ENCODE data around the gene APBB2.

DNA sequence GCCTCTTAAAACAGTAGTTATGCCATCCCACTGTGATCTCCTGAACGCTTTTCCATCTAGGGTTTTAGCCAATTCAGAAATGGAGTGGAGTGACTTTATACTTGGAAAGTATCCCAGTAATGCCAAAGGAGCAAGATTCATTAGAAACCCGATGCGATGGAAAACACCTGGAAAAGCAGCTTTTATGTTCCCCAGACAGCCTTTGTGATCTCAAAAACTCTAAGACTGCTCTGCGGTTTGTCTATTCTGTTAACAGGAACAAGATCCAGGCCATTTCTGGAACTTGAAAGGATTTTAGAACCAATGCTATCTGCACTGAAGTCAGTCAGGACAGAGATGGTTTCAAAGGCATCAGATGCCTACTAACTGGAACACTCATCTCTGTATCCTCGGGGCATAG, 145.1 kb downstream of the APBB2 start:
- TF ChIP-seq OSR1 (CRISPR knock-in tag; IDR thresholded peaks at IDR 0.05) (no peak), ZC3H10 (CRISPR knock-in tag; IDR thresholded peaks at IDR 0.05) (no peak), TCF4 (CRISPR knock-in tag; IDR thresholded peaks at IDR 0.05; ENCODE audit: borderline replicate concordance) (no peak; the same call in 1 of the 2 replicates), ZFP3 (CRISPR knock-in tag; IDR thresholded peaks at IDR 0.05) (no peak), ARNTL (CRISPR knock-in tag; IDR thresholded peaks at IDR 0.05; ENCODE audit: borderline replicate concordance, low read depth) (no peak)

Data from SK-N-SH treated with all-trans-retinoic acid at 6 μM for 48 hours (cell line).